Measurements from ENCODE around the gene CAPN13.

DNA sequence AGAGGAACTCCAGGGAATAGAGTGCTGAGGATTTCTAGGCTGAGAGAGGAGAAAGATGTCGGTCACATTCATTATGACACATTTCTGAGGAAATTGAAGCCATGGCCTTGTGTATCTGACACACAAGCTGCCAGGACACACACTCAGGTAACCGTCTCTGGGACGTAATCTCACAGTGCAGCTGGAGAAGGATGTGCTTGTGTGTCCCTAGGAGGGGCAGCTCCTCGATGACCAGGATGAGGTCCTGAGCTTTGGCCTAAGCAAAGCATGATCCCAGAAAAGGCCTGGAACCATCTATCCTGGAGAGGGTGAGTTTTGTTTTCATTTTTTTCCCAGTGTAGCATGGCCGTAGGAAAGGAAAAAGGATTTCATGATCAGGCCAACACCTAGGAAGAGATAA lies 102.2 kb downstream of the CAPN13 start:
- TF ChIP-seq, protein P1, sequence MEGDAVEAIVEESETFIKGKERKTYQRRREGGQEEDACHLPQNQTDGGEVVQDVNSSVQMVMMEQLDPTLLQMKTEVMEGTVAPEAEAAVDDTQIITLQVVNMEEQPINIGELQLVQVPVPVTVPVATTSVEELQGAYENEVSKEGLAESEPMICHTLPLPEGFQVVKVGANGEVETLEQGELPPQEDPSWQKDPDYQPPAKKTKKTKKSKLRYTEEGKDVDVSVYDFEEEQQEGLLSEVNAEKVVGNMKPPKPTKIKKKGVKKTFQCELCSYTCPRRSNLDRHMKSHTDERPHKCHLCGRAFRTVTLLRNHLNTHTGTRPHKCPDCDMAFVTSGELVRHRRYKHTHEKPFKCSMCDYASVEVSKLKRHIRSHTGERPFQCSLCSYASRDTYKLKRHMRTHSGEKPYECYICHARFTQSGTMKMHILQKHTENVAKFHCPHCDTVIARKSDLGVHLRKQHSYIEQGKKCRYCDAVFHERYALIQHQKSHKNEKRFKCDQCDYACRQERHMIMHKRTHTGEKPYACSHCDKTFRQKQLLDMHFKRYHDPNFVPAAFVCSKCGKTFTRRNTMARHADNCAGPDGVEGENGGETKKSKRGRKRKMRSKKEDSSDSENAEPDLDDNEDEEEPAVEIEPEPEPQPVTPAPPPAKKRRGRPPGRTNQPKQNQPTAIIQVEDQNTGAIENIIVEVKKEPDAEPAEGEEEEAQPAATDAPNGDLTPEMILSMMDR (IDR thresholded peaks at IDR 0.05), result no peak
- TF ChIP-seq POLR2A (IDR thresholded peaks at IDR 0.05), result no peak

Measured in Peyer's patch (tissue), 4 donors.